IPS-18a (cell line): ENCODE measurements around the gene CCDC88B.
A peak's percentile ranks its signal among the peaks of the same experiment; 100 is the strongest.

Source experiments
- H3K27ac ChIP-seq: one replicate; pipeline ENCODE4 v1.5.1; 2013; ENCODE audit warnings: low read length
- H3K27me3 ChIP-seq: one replicate; pipeline ENCODE4 v1.6.1; 2013; ENCODE audit warnings: mild to moderate bottlenecking, low read length; ENCODE audit not compliant: control insufficient read depth, insufficient read depth
- H3K36me3 ChIP-seq: one replicate; pipeline ENCODE4 v1.6.1; 2013; ENCODE audit warnings: low read depth, low read length; ENCODE audit not compliant: control insufficient read depth
- H3K4me1 ChIP-seq: one replicate; pipeline ENCODE4 v1.6.1; 2013; ENCODE audit warnings: low read depth, low read length; ENCODE audit not compliant: control insufficient read depth
- H3K4me3 ChIP-seq: one replicate; pipeline ENCODE4 v1.5.1; 2013; ENCODE audit warnings: low read length
- H3K9ac ChIP-seq: one replicate; pipeline ENCODE4 v1.6.1; 2013; ENCODE audit warnings: mild to moderate bottlenecking, low read length, moderate library complexity
- H3K9me3 ChIP-seq: one replicate; pipeline ENCODE4 v1.6.1; 2013; ENCODE audit warnings: low read depth, low read length; ENCODE audit not compliant: control insufficient read depth

The CCDC88B gene

GRCh38 chr11:64385945-64386704 is 46.1 kb downstream of the CCDC88B start:
- Histone ChIP-seq H3K27me3 (no peaks in the 10 kb centered on the region), H3K4me1 (no peaks in the 10 kb centered on the region)

GRCh38 chr11:64387916-64388315 is 47.9 kb downstream of the CCDC88B start:
- Histone ChIP-seq H3K4me3 (no peak overlapping the region), H3K4me1 (no peaks in the 10 kb centered on the region), H3K27me3 (no peaks in the 10 kb centered on the region), H3K27ac (no peak overlapping the region), H3K9ac (no peak overlapping the region), H3K9me3 (no peaks in the 10 kb centered on the region), H3K36me3 (no peaks in the 10 kb centered on the region)

More at GRCh38 chr11:64385945-64386704, 46.1 kb downstream of the CCDC88B start:
- Histone ChIP-seq H3K27ac (no peak overlapping the region), H3K9me3 (no peaks in the 10 kb centered on the region), H3K36me3 (no peaks in the 10 kb centered on the region), H3K4me3 (no peak overlapping the region), H3K9ac (no peak overlapping the region)

GRCh38 chr11:64388894-64389293 is 48.9 kb downstream of the CCDC88B start:
- Histone ChIP-seq H3K9me3 (no peaks in the 10 kb centered on the region), H3K27me3 (no peaks in the 10 kb centered on the region), H3K27ac (no peak overlapping the region), H3K36me3 (no peaks in the 10 kb centered on the region), H3K9ac (no peak overlapping the region), H3K4me3 (no peak overlapping the region), H3K4me1 (no peaks in the 10 kb centered on the region)

- no peaks in the 10 kb centered on the region for H3K36me3 ChIP-seq
- no peak overlapping the region for H3K9ac ChIP-seq
- no peaks in the 10 kb centered on the region for H3K4me1 ChIP-seq
- H3K27me3 ChIP-seq: no peaks in the 10 kb centered on the region
- no peaks in the 10 kb centered on the region for H3K9me3 ChIP-seq
- H3K4me3 ChIP-seq: no peak overlapping the region
- H3K27ac ChIP-seq: no peak overlapping the region
These were observed 49.8 kb downstream of the CCDC88B start for GRCh38 chr11:64389851-64390250.

GRCh38 chr11:64390558-64390957 is 50.6 kb downstream of the CCDC88B start:
- H3K4me1 ChIP-seq: peaks cover 2% of the 10 kb centered on the region
- H3K36me3 ChIP-seq: no peaks in the 10 kb centered on the region
- no peaks in the 10 kb centered on the region for H3K9me3 ChIP-seq
- H3K9ac ChIP-seq: no peak overlapping the region
- no peak overlapping the region for H3K27ac ChIP-seq
- H3K27me3 ChIP-seq: no peaks in the 10 kb centered on the region
- no peak overlapping the region for H3K4me3 ChIP-seq

- Histone ChIP-seq H3K36me3 (no peaks in the 10 kb centered on the region), H3K9ac (no peak overlapping the region), H3K9me3 (no peaks in the 10 kb centered on the region), H3K27me3 (no peaks in the 10 kb centered on the region), H3K4me1 (peaks cover 13% of the 10 kb centered on the region), H3K4me3 (no peak overlapping the region), H3K27ac (no peak overlapping the region)
These were observed 51.8 kb downstream of the CCDC88B start for GRCh38 chr11:64391839-64392238.

GRCh38 chr11:64395545-64396078 is 55.6 kb downstream of the CCDC88B start:
- Histone ChIP-seq H3K36me3 (no peaks in the 10 kb centered on the region), H3K9me3 (no peaks in the 10 kb centered on the region), H3K4me1 (peaks cover 13% of the 10 kb centered on the region), H3K27ac (no peak overlapping the region), H3K27me3 (no peaks in the 10 kb centered on the region), H3K4me3 (no peak overlapping the region), H3K9ac (peak overlapping the region; percentile 29)

GRCh38 chr11:64396079-64396591 is 56.1 kb downstream of the CCDC88B start:
- Histone ChIP-seq H3K9me3 (no peaks in the 10 kb centered on the region), H3K9ac (peak overlapping the region; percentile 29), H3K27me3 (no peaks in the 10 kb centered on the region), H3K4me1 (peaks cover 13% of the 10 kb centered on the region), H3K27ac (no peak overlapping the region), H3K4me3 (peak overlapping the region; percentile 3), H3K36me3 (no peaks in the 10 kb centered on the region)

- Histone ChIP-seq H3K4me1 (peaks cover 13% of the 10 kb centered on the region), H3K4me3 (no peak overlapping the region), H3K27me3 (no peaks in the 10 kb centered on the region), H3K27ac (no peak overlapping the region), H3K36me3 (no peaks in the 10 kb centered on the region), H3K9ac (no peak overlapping the region), H3K9me3 (no peaks in the 10 kb centered on the region)
These were observed 60.1 kb downstream of the CCDC88B start for GRCh38 chr11:64400102-64400501.

- Histone ChIP-seq H3K9ac (no peak overlapping the region), H3K27ac (no peak overlapping the region), H3K4me1 (peaks cover 9% of the 10 kb centered on the region), H3K27me3 (no peaks in the 10 kb centered on the region), H3K36me3 (no peaks in the 10 kb centered on the region), H3K9me3 (no peaks in the 10 kb centered on the region), H3K4me3 (no peak overlapping the region)
These were observed 60.7 kb downstream of the CCDC88B start for GRCh38 chr11:64400667-64401066.

GRCh38 chr11:64401775-64402174 is 61.8 kb downstream of the CCDC88B start:
- Histone ChIP-seq H3K9me3 (no peaks in the 10 kb centered on the region), H3K27me3 (no peaks in the 10 kb centered on the region), H3K4me1 (no peaks in the 10 kb centered on the region)

GRCh38 chr11:64403106-64403505 is 63.1 kb downstream of the CCDC88B start:
- H3K9me3 ChIP-seq: no peaks in the 10 kb centered on the region

More at GRCh38 chr11:64401775-64402174, 61.8 kb downstream of the CCDC88B start:
- no peak overlapping the region for H3K9ac ChIP-seq
- no peak overlapping the region for H3K27ac ChIP-seq
- H3K36me3 ChIP-seq: no peaks in the 10 kb centered on the region
- no peak overlapping the region for H3K4me3 ChIP-seq

More at GRCh38 chr11:64403106-64403505, 63.1 kb downstream of the CCDC88B start:
- Histone ChIP-seq H3K4me1 (no peaks in the 10 kb centered on the region), H3K27me3 (no peaks in the 10 kb centered on the region), H3K4me3 (no peak overlapping the region), H3K27ac (no peak overlapping the region), H3K36me3 (no peaks in the 10 kb centered on the region), H3K9ac (no peak overlapping the region)
